WTC11 (cell line): ENCODE results near the gene CENPS. TPM values are rescaled to one million over a fixed set of nuclear protein-coding genes. Genes with fewer than 3 reads are reported as not detected.

Experiments used
- ATAC-seq: fragments of 200-7000 bp; cut with Tn5 transposase; 2 replicates; pipeline ENCODE4 v1.10.0; 2021; ENCODE audit warnings: mild to moderate bottlenecking, moderate library complexity
- CTCF ChIA-PET: fragments of 300-600 bp; sonication (Branson Sonifier 250); formaldehyde crosslinking; loops from one replicate; lab custom pipeline; 2021; ENCODE audit warnings: antibody characterized with exemption; lab: Charles Lee
- POLR2A ChIA-PET: fragments of 350-600 bp; sonication (Branson Sonifier 250); formaldehyde crosslinking; loops from one replicate; lab custom pipeline; 2021; ENCODE audit warnings: antibody characterized with exemption; lab: Charles Lee
- DNase-seq: peaks from one replicate; pipeline ENCODE4 v3.0.0; 2021; ENCODE audit warnings: low spot score
- H3K27ac Mint-ChIP-seq: 2 replicates; pipeline ENCODE4 v1.8.0; 2021; ENCODE audit warnings: mixed read lengths
- H3K27me3 Mint-ChIP-seq: 2 replicates; pipeline ENCODE4 v1.8.0; 2021; ENCODE audit warnings: low read depth, mild to moderate bottlenecking, moderate library complexity, mixed read lengths
- H3K36me3 Mint-ChIP-seq: 2 replicates; pipeline ENCODE4 v1.8.0; 2021; ENCODE audit warnings: mixed read lengths
- H3K4me1 Mint-ChIP-seq: 2 replicates; pipeline ENCODE4 v1.8.0; 2022; ENCODE audit warnings: mixed read lengths
- H3K4me3 Mint-ChIP-seq: 2 replicates; pipeline ENCODE4 v1.8.0; 2021; ENCODE audit warnings: mild to moderate bottlenecking, moderate library complexity, mixed read lengths
- H3K9me3 Mint-ChIP-seq: 2 replicates; pipeline ENCODE4 v1.8.0; 2021; ENCODE audit warnings: mixed read lengths
- AR ChIP-seq: fragments of 250-450 bp; sonication (Bioruptor Pico); IDR thresholded peaks from 2 replicates; pipeline ENCODE4 v1.9.0; 2021; ENCODE audit warnings: mild to moderate bottlenecking
- ATF2 ChIP-seq: sonication (generic); formaldehyde crosslinking; IDR thresholded peaks from 2 replicates; pipeline ENCODE4 v1.8.1; 2022; ENCODE audit warnings: low read depth, missing genetic modification reagents, borderline replicate concordance
- CREM ChIP-seq: sonication (generic); formaldehyde crosslinking; IDR thresholded peaks from 2 replicates; pipeline ENCODE4 v1.8.1; 2022; ENCODE audit warnings: mild to moderate bottlenecking, missing genetic modification reagents, moderate library complexity
- ELF4 ChIP-seq: sonication (generic); formaldehyde crosslinking; IDR thresholded peaks from 2 replicates; pipeline ENCODE4 v1.8.1; 2022; ENCODE audit warnings: low read depth, mild to moderate bottlenecking, moderate library complexity, missing genetic modification reagents
- FOXK1 ChIP-seq: sonication (generic); formaldehyde crosslinking; IDR thresholded peaks from 2 replicates; pipeline ENCODE4 v1.8.0; 2022; ENCODE audit warnings: mild to moderate bottlenecking, moderate library complexity, missing genetic modification reagents
- FOXP1 ChIP-seq: sonication (generic); formaldehyde crosslinking; IDR thresholded peaks from 2 replicates; pipeline ENCODE4 v1.8.0; 2022; ENCODE audit warnings: missing genetic modification reagents, mild to moderate bottlenecking, moderate library complexity, borderline replicate concordance
- HMGA2 ChIP-seq: fragments of 250-450 bp; sonication (Bioruptor Pico); IDR thresholded peaks from 2 replicates; pipeline ENCODE4 v1.4.0; 2021; ENCODE audit warnings: mild to moderate bottlenecking, moderate library complexity
- MLX ChIP-seq: sonication (generic); formaldehyde crosslinking; IDR thresholded peaks from 2 replicates; pipeline ENCODE4 v1.8.1; 2023; ENCODE audit warnings: mild to moderate bottlenecking, missing genetic modification reagents, moderate library complexity
- NFE2L1 ChIP-seq: sonication (generic); formaldehyde crosslinking; IDR thresholded peaks from 2 replicates; pipeline ENCODE4 v1.8.1; 2023; ENCODE audit warnings: missing genetic modification reagents
- SMAD3 ChIP-seq: sonication (generic); formaldehyde crosslinking; IDR thresholded peaks from 2 replicates; pipeline ENCODE4 v1.8.0; 2022; ENCODE audit warnings: missing genetic modification reagents, mild to moderate bottlenecking, borderline replicate concordance
- TEAD4 ChIP-seq: sonication (generic); formaldehyde crosslinking; IDR thresholded peaks from 2 replicates; pipeline ENCODE4 v1.8.0; 2022; ENCODE audit warnings: mild to moderate bottlenecking, missing genetic modification reagents
- TP53 ChIP-seq: sonication (generic); formaldehyde crosslinking; IDR thresholded peaks from 2 replicates; pipeline ENCODE4 v1.8.1; 2023; ENCODE audit warnings: mild to moderate bottlenecking, missing genetic modification reagents
- USF1 ChIP-seq: sonication (generic); formaldehyde crosslinking; IDR thresholded peaks from 2 replicates; pipeline ENCODE4 v1.8.0; 2022; ENCODE audit warnings: mild to moderate bottlenecking, missing genetic modification reagents
- ZBTB21 ChIP-seq: sonication (generic); formaldehyde crosslinking; IDR thresholded peaks from 2 replicates; pipeline ENCODE4 v1.8.1; 2023; ENCODE audit warnings: mild to moderate bottlenecking, missing genetic modification reagents, borderline replicate concordance
- ZNF138 ChIP-seq: sonication (generic); formaldehyde crosslinking; conservative IDR thresholded peaks from 2 replicates; pipeline ENCODE4 v1.8.1; 2022; ENCODE audit warnings: mild to moderate bottlenecking, moderate library complexity, missing genetic modification reagents
- total RNA-seq: library from RNA; stranded (reverse); gene quantifications from 3 replicates; pipeline ENCODE4 v1.2.3, GENCODE V29; 2021
- TF ChIP-seq, protein P1 (sequence below): sonication (generic); formaldehyde crosslinking; IDR thresholded peaks from 2 replicates; pipeline ENCODE4 v1.8.0; 2022; ENCODE audit warnings: mild to moderate bottlenecking, missing genetic modification reagents
- TF ChIP-seq, protein P2 (sequence below): sonication (generic); formaldehyde crosslinking; conservative IDR thresholded peaks from 2 replicates; pipeline ENCODE4 v1.8.1; 2022; ENCODE audit warnings: mild to moderate bottlenecking, missing genetic modification reagents
- TF ChIP-seq, protein P3 (sequence below): sonication (generic); formaldehyde crosslinking; IDR thresholded peaks from 2 replicates; pipeline ENCODE4 v1.8.0; 2022; ENCODE audit warnings: missing genetic modification reagents
- TF ChIP-seq, protein P4 (sequence below): fragments of 250-450 bp; sonication (Bioruptor Pico); IDR thresholded peaks from 2 replicates; pipeline ENCODE4 v1.8.0; 2021; ENCODE audit warnings: mild to moderate bottlenecking

Gene CENPS
- total RNA-seq, 1 experiment from 2014 or later: 13.8 TPM

DNA sequence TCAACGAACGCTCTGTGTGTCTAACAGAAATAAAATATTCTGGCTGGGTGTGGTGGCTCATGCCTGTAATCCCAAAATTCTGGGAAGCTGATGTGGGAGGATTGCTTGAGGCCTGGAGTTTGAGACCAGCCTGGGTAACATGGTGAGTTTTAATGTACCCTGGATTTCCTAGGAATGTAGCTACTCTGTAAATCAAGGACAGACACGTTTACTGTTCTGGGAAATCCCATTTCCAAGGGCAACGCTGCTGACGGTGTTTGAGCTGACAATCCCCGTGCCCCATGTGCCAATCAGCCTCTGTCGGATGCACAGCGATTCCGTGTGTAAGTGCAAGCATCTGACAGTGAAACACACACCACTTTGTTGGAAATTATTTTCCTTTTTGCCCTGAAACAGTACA is 27.6 kb downstream of the CENPS start:
- CTCF ChIA-PET: no interaction called here
- no peak overlapping the region for H3K4me3 Mint-ChIP-seq
- ATAC-seq (no peak), DNase-seq (no peak)
- POLR2A ChIA-PET: interaction anchor here (0.6 kb wide), 1 partner anchor 129 kb away, joined by 3 read pairs; no protein-coding TSS in a partner anchor
- H3K27me3 Mint-ChIP-seq: no peaks in the 10 kb centered on the region; the same call in 1 of the 2 replicates
- no peaks in the 10 kb centered on the region for H3K9me3 Mint-ChIP-seq
- TF ChIP-seq SMAD3 (CRISPR knock-in tag) (no peak), TEAD4 (CRISPR knock-in tag) (no peak), NFE2L1 (CRISPR knock-in tag) (no peak), FOXP1 (CRISPR knock-in tag) (no peak), ELF4 (CRISPR knock-in tag) (no peak), ZNF138 (CRISPR knock-in tag) (no peak), TP53 (CRISPR knock-in tag) (no peak), USF1 (CRISPR knock-in tag) (no peak), HMGA2 (CRISPR knock-in tag) (no peak), MLX (CRISPR knock-in tag) (no peak), AR (CRISPR knock-in tag) (no peak), CREM (no peak), ZBTB21 (CRISPR knock-in tag) (no peak), FOXK1 (CRISPR knock-in tag) (no peak), ATF2 (CRISPR knock-in tag) (no peak)
- TF ChIP-seq, protein P1, sequence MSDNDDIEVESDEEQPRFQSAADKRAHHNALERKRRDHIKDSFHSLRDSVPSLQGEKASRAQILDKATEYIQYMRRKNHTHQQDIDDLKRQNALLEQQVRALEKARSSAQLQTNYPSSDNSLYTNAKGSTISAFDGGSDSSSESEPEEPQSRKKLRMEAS (CRISPR knock-in tag): no peak
- TF ChIP-seq, protein P2, sequence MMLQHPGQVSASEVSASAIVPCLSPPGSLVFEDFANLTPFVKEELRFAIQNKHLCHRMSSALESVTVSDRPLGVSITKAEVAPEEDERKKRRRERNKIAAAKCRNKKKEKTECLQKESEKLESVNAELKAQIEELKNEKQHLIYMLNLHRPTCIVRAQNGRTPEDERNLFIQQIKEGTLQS (CRISPR knock-in tag): no peak
- TF ChIP-seq, protein P3, sequence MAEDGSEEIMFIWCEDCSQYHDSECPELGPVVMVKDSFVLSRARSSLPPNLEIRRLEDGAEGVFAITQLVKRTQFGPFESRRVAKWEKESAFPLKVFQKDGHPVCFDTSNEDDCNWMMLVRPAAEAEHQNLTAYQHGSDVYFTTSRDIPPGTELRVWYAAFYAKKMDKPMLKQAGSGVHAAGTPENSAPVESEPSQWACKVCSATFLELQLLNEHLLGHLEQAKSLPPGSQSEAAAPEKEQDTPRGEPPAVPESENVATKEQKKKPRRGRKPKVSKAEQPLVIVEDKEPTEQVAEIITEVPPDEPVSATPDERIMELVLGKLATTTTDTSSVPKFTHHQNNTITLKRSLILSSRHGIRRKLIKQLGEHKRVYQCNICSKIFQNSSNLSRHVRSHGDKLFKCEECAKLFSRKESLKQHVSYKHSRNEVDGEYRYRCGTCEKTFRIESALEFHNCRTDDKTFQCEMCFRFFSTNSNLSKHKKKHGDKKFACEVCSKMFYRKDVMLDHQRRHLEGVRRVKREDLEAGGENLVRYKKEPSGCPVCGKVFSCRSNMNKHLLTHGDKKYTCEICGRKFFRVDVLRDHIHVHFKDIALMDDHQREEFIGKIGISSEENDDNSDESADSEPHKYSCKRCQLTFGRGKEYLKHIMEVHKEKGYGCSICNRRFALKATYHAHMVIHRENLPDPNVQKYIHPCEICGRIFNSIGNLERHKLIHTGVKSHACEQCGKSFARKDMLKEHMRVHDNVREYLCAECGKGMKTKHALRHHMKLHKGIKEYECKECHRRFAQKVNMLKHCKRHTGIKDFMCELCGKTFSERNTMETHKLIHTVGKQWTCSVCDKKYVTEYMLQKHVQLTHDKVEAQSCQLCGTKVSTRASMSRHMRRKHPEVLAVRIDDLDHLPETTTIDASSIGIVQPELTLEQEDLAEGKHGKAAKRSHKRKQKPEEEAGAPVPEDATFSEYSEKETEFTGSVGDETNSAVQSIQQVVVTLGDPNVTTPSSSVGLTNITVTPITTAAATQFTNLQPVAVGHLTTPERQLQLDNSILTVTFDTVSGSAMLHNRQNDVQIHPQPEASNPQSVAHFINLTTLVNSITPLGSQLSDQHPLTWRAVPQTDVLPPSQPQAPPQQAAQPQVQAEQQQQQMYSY (CRISPR knock-in tag): no peak
- TF ChIP-seq, protein P4, sequence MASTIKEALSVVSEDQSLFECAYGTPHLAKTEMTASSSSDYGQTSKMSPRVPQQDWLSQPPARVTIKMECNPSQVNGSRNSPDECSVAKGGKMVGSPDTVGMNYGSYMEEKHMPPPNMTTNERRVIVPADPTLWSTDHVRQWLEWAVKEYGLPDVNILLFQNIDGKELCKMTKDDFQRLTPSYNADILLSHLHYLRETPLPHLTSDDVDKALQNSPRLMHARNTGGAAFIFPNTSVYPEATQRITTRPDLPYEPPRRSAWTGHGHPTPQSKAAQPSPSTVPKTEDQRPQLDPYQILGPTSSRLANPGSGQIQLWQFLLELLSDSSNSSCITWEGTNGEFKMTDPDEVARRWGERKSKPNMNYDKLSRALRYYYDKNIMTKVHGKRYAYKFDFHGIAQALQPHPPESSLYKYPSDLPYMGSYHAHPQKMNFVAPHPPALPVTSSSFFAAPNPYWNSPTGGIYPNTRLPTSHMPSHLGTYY (CRISPR knock-in tag): no peak
- no peaks in the 10 kb centered on the region for H3K4me1 Mint-ChIP-seq
- peaks cover 33% of the 10 kb centered on the region for H3K36me3 Mint-ChIP-seq
- H3K27ac Mint-ChIP-seq: no peak overlapping the region
